ENCODE measurements around the gene CHN2.

CHN2 gene

DNA sequence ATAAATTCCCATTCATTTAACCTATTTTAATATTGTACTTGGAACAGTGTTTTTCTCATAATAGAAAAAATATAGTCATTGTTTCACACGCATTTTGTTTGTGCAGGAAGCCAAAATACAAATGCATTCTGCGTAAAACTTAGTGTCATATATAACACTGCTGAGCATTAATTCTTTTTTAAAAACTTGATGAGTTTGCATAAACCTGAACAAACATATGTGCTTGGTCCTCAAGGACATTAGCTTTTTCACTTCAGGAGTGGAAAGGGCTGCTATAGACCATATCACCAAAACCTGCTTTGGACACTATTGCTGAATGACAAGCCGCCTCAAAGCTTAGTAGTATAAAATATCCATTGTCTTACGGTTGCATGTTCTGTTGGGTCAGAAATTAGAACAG, 267.4 kb downstream of the CHN2 start:
- Histone ChIP-seq H2AFZ (ENCODE audit: low read depth, low read length, severe bottlenecking) (no peak overlapping the region), H4K20me1 (ENCODE audit: low read depth, low read length) (no peaks in the 10 kb centered on the region), H3K4me2 (ENCODE audit: low read depth, low read length, poor library complexity, severe bottlenecking) (no peak overlapping the region), H3K27ac (ENCODE audit: low read depth, low read length) (no peak overlapping the region), H3K9me2 (replicated peaks; ENCODE audit: insufficient read depth, low read length) (no peaks in the 10 kb centered on the region), H3K9me3 (ENCODE audit: insufficient read depth, low read length) (no peaks in the 10 kb centered on the region), H3K27me3 (ENCODE audit: low read length) (no peaks in the 10 kb centered on the region), H3K79me2 (ENCODE audit: insufficient read depth, low read length) (no peaks in the 10 kb centered on the region), H3F3A (ENCODE audit: insufficient read depth) (no peaks in the 10 kb centered on the region), H3K4me3 (ENCODE audit: insufficient read depth, low read length, poor library complexity, severe bottlenecking) (no peak overlapping the region), H3K9ac (ENCODE audit: low read length) (no peak overlapping the region), H3K36me3 (ENCODE audit: low read length) (no peaks in the 10 kb centered on the region)
- TF ChIP-seq EZH2phosphoT487 (conservative IDR thresholded peaks at IDR 0.05; ENCODE audit: low read length), result no peak
- TF ChIP-seq, protein P1, sequence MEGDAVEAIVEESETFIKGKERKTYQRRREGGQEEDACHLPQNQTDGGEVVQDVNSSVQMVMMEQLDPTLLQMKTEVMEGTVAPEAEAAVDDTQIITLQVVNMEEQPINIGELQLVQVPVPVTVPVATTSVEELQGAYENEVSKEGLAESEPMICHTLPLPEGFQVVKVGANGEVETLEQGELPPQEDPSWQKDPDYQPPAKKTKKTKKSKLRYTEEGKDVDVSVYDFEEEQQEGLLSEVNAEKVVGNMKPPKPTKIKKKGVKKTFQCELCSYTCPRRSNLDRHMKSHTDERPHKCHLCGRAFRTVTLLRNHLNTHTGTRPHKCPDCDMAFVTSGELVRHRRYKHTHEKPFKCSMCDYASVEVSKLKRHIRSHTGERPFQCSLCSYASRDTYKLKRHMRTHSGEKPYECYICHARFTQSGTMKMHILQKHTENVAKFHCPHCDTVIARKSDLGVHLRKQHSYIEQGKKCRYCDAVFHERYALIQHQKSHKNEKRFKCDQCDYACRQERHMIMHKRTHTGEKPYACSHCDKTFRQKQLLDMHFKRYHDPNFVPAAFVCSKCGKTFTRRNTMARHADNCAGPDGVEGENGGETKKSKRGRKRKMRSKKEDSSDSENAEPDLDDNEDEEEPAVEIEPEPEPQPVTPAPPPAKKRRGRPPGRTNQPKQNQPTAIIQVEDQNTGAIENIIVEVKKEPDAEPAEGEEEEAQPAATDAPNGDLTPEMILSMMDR (IDR thresholded peaks at IDR 0.05; ENCODE audit: insufficient read depth, low read length, poor library complexity, severe bottlenecking), result no peak

GRCh38 chr7:29463504-29464158, 269.1 kb downstream of the CHN2 start:
- Histone ChIP-seq H2AFZ (ENCODE audit: low read depth, low read length, severe bottlenecking) (no peak overlapping the region), H3K4me2 (ENCODE audit: low read depth, low read length, poor library complexity, severe bottlenecking) (no peak overlapping the region), H3K9ac (ENCODE audit: low read length) (no peak overlapping the region), H3K79me2 (ENCODE audit: insufficient read depth, low read length) (no peaks in the 10 kb centered on the region), H3K36me3 (ENCODE audit: low read length) (no peaks in the 10 kb centered on the region), H3K27me3 (ENCODE audit: low read length) (no peaks in the 10 kb centered on the region), H4K20me1 (ENCODE audit: low read depth, low read length) (no peaks in the 10 kb centered on the region), H3K9me3 (ENCODE audit: insufficient read depth, low read length) (no peaks in the 10 kb centered on the region), H3F3A (ENCODE audit: insufficient read depth) (no peaks in the 10 kb centered on the region), H3K4me3 (ENCODE audit: insufficient read depth, low read length, poor library complexity, severe bottlenecking) (no peak overlapping the region), H3K9me2 (replicated peaks; ENCODE audit: insufficient read depth, low read length) (no peaks in the 10 kb centered on the region), H3K27ac (ENCODE audit: low read depth, low read length) (no peak overlapping the region)
- no peak for TF ChIP-seq EZH2phosphoT487 (conservative IDR thresholded peaks at IDR 0.05; ENCODE audit: low read length)
- TF ChIP-seq, protein P1 (IDR thresholded peaks at IDR 0.05; ENCODE audit: insufficient read depth, low read length, poor library complexity, severe bottlenecking), result no peak

DNA sequence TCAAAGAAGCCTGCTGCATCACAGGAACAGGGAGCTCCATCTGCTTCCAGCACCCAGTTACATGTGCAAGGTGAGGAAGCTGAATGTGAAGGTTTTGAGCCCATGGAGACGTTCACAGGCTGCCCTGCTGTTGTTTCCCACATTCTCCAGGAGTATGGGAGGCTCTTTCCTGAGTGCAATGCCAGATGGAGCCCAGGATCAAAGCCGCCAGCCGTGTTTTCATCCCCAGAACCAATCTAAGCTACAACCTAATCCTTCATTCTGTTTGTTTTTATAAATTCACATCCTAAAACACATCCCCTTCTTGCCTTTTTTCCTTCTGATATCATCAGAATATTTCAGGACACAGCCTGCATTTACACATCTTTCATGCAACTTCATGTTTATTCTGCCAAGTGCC, 270.2 kb downstream of the CHN2 start:
- Histone ChIP-seq H2AFZ (ENCODE audit: low read depth, low read length, severe bottlenecking) (no peak overlapping the region), H3K79me2 (ENCODE audit: insufficient read depth, low read length) (no peaks in the 10 kb centered on the region), H3K9me3 (ENCODE audit: insufficient read depth, low read length) (no peaks in the 10 kb centered on the region), H3K4me2 (ENCODE audit: low read depth, low read length, poor library complexity, severe bottlenecking) (no peak overlapping the region), H3F3A (ENCODE audit: insufficient read depth) (no peaks in the 10 kb centered on the region), H3K9ac (ENCODE audit: low read length) (no peak overlapping the region), H3K27me3 (ENCODE audit: low read length) (no peaks in the 10 kb centered on the region), H3K36me3 (ENCODE audit: low read length) (no peaks in the 10 kb centered on the region), H3K4me3 (ENCODE audit: insufficient read depth, low read length, poor library complexity, severe bottlenecking) (no peak overlapping the region), H3K27ac (ENCODE audit: low read depth, low read length) (no peak overlapping the region), H3K9me2 (replicated peaks; ENCODE audit: insufficient read depth, low read length) (no peaks in the 10 kb centered on the region), H4K20me1 (ENCODE audit: low read depth, low read length) (no peaks in the 10 kb centered on the region)
- no peak for TF ChIP-seq EZH2phosphoT487 (conservative IDR thresholded peaks at IDR 0.05; ENCODE audit: low read length)
- TF ChIP-seq, protein P1 (IDR thresholded peaks at IDR 0.05; ENCODE audit: insufficient read depth, low read length, poor library complexity, severe bottlenecking), result no peak
